ENCODE data around the gene ANKRD39.

- no peak for TF ChIP-seq POLR2A (IDR thresholded peaks at IDR 0.05)
- TF ChIP-seq CTCF (IDR thresholded peaks at IDR 0.05), result no peak
Observed at GRCh38 chr2:96880891-96881273, 23.1 kb upstream of the ANKRD39 start.

Data from adrenal gland (tissue), 5 donors.